T-cell (primary cell): ENCODE data around the gene MPI. TPM values are rescaled to one million over a fixed set of nuclear protein-coding genes. Genes with fewer than 3 reads are reported as not detected.
A peak's percentile ranks its signal among the peaks of the same experiment; 100 is the strongest.

Experiments used
- ATAC-seq, 4 experiments: fragments of 200-7000 bp in 3 of 4; fragments of 150-1000 bp in 1 of 4; cut with Tn5 transposase; replicated peaks in 1 of 4; 1 replicate in 3 of 4; 2 replicates in 1 of 4; pipeline ENCODE4 v1.10.0; 2021; ENCODE audit warnings: moderate library complexity in 3 of 4, mild to moderate bottlenecking in 2 of 4, moderate number of reproducible peaks in 1 of 4
- CTCF ChIA-PET, 2 donors: fragments of 300-600 bp; sonication (Branson Sonifier 250); formaldehyde crosslinking; loops; one replicate each; lab custom pipeline; 2022; ENCODE audit warnings: antibody characterized with exemption in 2 of 2; lab: Charles Lee
- POLR2A ChIA-PET, 2 donors: fragments of 300-600 bp; sonication (Branson Sonifier 250); formaldehyde crosslinking; loops; one replicate each; lab custom pipeline; 2022; ENCODE audit warnings: antibody characterized with exemption in 2 of 2; lab: Charles Lee
- DNase-seq, 35 experiments: peaks; one replicate each; pipeline versions ENCODE4 v3.0.0 to v3.0.0-alpha.2; 2013 to 2023
- H3K27ac ChIP-seq: one replicate; pipeline ENCODE4 v1.5.1; 2013; ENCODE audit warnings: low read length
- H3K27me3 ChIP-seq, 2 experiments: replicated peaks in 1 of 2; 1 replicate in 1 of 2; 2 replicates in 1 of 2; pipeline versions ENCODE4 v1.6.1 to v1.7.0; 2013; ENCODE audit warnings: low read length in 1 of 2, mixed read lengths in 1 of 2; ENCODE audit not compliant: control insufficient read depth in 2 of 2, insufficient read depth in 2 of 2; ENCODE audit errors: extremely low read depth in 1 of 2
- H3K36me3 ChIP-seq, 2 donors: 1 replicate in 1 of 2; 2 replicates in 1 of 2; pipeline versions ENCODE4 v1.6.1 to v1.7.0; 2013; ENCODE audit warnings: low read length in 1 of 2; ENCODE audit not compliant: control insufficient read depth in 2 of 2, insufficient read depth in 1 of 2; ENCODE audit errors: extremely low read depth in 1 of 2
- H3K4me1 ChIP-seq, 2 experiments: 1 replicate in 1 of 2; 2 replicates in 1 of 2; pipeline versions ENCODE4 v1.6.1 to v1.7.0; 2013; ENCODE audit warnings: low read length in 2 of 2, mixed read lengths in 1 of 2; ENCODE audit not compliant: insufficient read depth in 2 of 2, control insufficient read depth in 1 of 2; ENCODE audit errors: extremely low read depth in 1 of 2
- H3K4me3 ChIP-seq, 2 donors: 1 replicate in 1 of 2; 2 replicates in 1 of 2; pipeline versions ENCODE4 v1.5.1 to v1.7.0; 2013; ENCODE audit warnings: mild to moderate bottlenecking in 2 of 2, low read length in 1 of 2, moderate library complexity in 1 of 2; ENCODE audit not compliant: control insufficient read depth in 1 of 2; ENCODE audit errors: extremely low read depth in 1 of 2
- H3K9me3 ChIP-seq: 2 replicates; pipeline ENCODE4 v1.7.0; 2013
- H3K27ac Mint-ChIP-seq, 2 donors: one replicate each; pipeline ENCODE4 v1.8.0; 2020 to 2021; ENCODE audit warnings: mild to moderate bottlenecking in 2 of 2, mixed read lengths in 2 of 2
- H3K27me3 Mint-ChIP-seq, 2 donors: one replicate each; pipeline ENCODE4 v1.8.0; 2021 to 2022; ENCODE audit warnings: mixed read lengths in 2 of 2
- H3K36me3 Mint-ChIP-seq: one replicate; pipeline ENCODE4 v1.8.0; 2021; ENCODE audit warnings: mixed read lengths
- H3K4me1 Mint-ChIP-seq, 3 donors: one replicate each; pipeline ENCODE4 v1.8.0; 2020 to 2022; ENCODE audit warnings: mixed read lengths in 3 of 3, mild to moderate bottlenecking in 1 of 3
- H3K4me3 Mint-ChIP-seq, 3 donors: one replicate each; pipeline ENCODE4 v1.8.0; 2020 to 2022; ENCODE audit warnings: mild to moderate bottlenecking in 3 of 3, mixed read lengths in 3 of 3, moderate library complexity in 3 of 3
- H3K9me3 Mint-ChIP-seq, 3 donors: one replicate each; pipeline ENCODE4 v1.8.0; 2020 to 2022; ENCODE audit warnings: mixed read lengths in 3 of 3
- WGBS: methylation state at CpG from one replicate; pipeline ENCODE4 v1.1.5; 2013; ENCODE audit warnings: missing lambda C conversion rate; ENCODE audit not compliant: insufficient coverage; 5-methylcytosine and 5-hydroxymethylcytosine counted together
- total RNA-seq, 35 experiments: library from RNA in 6 of 35; stranded (reverse) in 6 of 35; fragments of 120-200 nt in 1 of 35; gene quantifications; one replicate each; pipeline versions ENCODE4 v1.2.1 to v1.2.4 and lab custom pipeline; 2013 to 2026

The MPI gene
- total RNA-seq, 5 donors from 2014 or later (not counting 1 experiment from before 2014, with no cell fraction given): 36.5 to 74.1 (median 66.1) TPM

DNA sequence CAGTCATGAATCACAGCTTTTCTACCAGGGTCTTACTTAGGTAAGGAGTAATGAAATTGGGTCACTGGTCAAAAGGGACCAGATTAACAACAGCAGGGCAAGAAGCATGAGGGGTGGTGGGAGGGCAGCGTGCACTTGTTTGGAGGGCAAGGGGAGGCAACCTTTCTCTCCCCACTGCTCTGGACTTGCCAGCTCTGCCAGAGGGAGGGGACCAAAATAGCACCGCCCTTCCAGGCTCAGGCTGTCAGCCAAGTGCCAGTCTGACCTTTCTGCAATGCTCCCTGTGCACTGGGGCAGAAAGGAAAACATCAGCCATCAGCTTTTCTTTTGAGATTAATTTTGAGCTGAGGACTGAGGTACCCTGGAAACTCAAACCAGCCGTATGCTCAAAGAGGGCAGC is 42.4 kb upstream of the MPI start:
- Mint-ChIP-seq H3K36me3 (peaks cover 39% of the 10 kb centered on the region), H3K27ac (peak overlapping the region; percentile 71 to 73), H3K4me3 (no peak overlapping the region), H3K9me3 (no peaks in the 10 kb centered on the region), H3K27me3 (no peaks in the 10 kb centered on the region), H3K4me1 (peaks cover 31 to 40% (median 36%) of the 10 kb centered on the region in 3 donors)
- WGBS: 86% methylated on average over 1 of the region's 3 CpGs
- ATAC-seq: no peak
- POLR2A ChIA-PET: interaction anchor here in 1 of 2 donors (0.6 to 0.8 kb wide), 2 partner anchors 18 to 1114 kb away, joined by 3 to 4 read pairs; no protein-coding TSS in a partner anchor
- CTCF ChIA-PET: no interaction called here
- no peak overlapping the region for H3K27ac ChIP-seq
- DNase-seq: no peak
- peaks cover 24 to 40% of the 10 kb centered on the region in 2 experiments for H3K4me1 ChIP-seq
- peaks cover 12 to 51% of the 10 kb centered on the region in 2 donors for H3K36me3 ChIP-seq
- no peak overlapping the region for H3K4me3 ChIP-seq
- no peaks in the 10 kb centered on the region for H3K27me3 ChIP-seq
- H3K9me3 ChIP-seq: no peaks in the 10 kb centered on the region

DNA sequence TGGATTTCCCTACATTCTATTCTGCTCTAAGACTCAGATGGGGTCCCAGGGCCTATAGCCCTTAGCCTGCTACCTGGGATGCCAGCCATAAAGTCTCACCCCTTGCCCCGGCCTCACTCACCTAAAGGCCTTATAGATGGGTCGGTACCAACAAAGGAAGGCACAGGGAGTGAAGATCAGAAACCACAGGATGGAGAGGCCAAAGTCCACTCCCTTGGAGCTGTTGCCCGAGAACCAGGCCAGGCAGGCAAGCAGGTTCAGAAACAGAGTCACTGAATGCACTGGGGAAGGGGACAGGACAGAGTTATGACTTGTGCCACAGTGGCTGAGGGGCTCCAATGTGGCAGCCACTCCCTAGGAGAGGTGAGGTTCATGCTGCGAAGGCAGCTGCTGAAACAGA is 39.4 kb upstream of the MPI start:
- ChIA-PET POLR2A (no interaction called here), CTCF (no interaction called here)

DNA sequence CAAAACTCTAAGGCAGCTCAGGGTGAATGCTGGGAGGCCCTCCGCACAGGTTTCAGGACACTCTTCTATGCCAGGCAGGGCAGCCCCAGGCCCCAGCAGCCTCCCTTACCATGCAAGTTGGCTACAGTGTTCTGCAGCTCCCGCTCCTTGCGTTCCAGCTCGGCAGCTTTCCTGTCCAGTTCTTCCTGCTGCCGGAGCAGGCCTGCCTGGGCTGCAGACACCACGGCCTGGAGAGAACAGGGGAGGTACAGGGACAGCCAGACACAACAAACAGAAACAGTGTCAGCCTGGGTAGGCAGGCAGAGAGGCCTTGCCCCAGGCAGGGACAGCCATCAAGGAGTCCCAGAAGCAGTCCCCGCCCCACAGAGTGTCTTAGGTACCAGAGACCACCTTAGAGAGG is 37.9 kb upstream of the MPI start:
- WGBS: 98% methylated on average over 6 of the region's 7 CpGs
- peaks cover 44% of the 10 kb centered on the region for H3K36me3 Mint-ChIP-seq
- Histone ChIP-seq H3K36me3 (peaks cover 26 to 77% of the 10 kb centered on the region in 2 donors), H3K27ac (no peak overlapping the region), H3K9me3 (no peaks in the 10 kb centered on the region), H3K4me3 (no peak overlapping the region), H3K27me3 (no peaks in the 10 kb centered on the region), H3K4me1 (peaks cover 0 to 4% of the 10 kb centered on the region in 2 experiments)
- no peak overlapping the region for H3K4me3 Mint-ChIP-seq
- POLR2A ChIA-PET: interaction anchor here in 1 of 2 donors (0.5 kb wide), 1 partner anchor 43 kb away, joined by 5 read pairs; no protein-coding TSS in a partner anchor
- ATAC-seq (no peak), DNase-seq (no peak)
- H3K27ac Mint-ChIP-seq: peak overlapping the region in 1 of 2 donors; percentile 11
- peaks cover 10 to 15% (median 10%) of the 10 kb centered on the region in 3 donors for H3K4me1 Mint-ChIP-seq
- H3K27me3 Mint-ChIP-seq: no peaks in the 10 kb centered on the region
- CTCF ChIA-PET: interaction anchor here (1.2 to 1.5 kb wide), 2 partner anchors 50 kb away, joined by 3 read pairs; no protein-coding TSS in a partner anchor
- H3K9me3 Mint-ChIP-seq: no peaks in the 10 kb centered on the region

More for the DNA sequence above, 39.4 kb upstream of the MPI start:
- Mint-ChIP-seq H3K27me3 (no peaks in the 10 kb centered on the region), H3K4me1 (peaks cover 11 to 16% (median 13%) of the 10 kb centered on the region in 3 donors), H3K4me3 (no peak overlapping the region), H3K27ac (no peak overlapping the region), H3K9me3 (no peaks in the 10 kb centered on the region), H3K36me3 (peaks cover 44% of the 10 kb centered on the region)
- DNase-seq (no peak), ATAC-seq (no peak)
- Histone ChIP-seq H3K36me3 (peaks cover 26 to 73% of the 10 kb centered on the region in 2 donors), H3K9me3 (no peaks in the 10 kb centered on the region), H3K4me3 (no peak overlapping the region), H3K4me1 (peaks cover 4 to 13% of the 10 kb centered on the region in 2 experiments), H3K27me3 (no peaks in the 10 kb centered on the region), H3K27ac (no peak overlapping the region)
- WGBS: 97% methylated on average over 3 of the region's 4 CpGs

DNA sequence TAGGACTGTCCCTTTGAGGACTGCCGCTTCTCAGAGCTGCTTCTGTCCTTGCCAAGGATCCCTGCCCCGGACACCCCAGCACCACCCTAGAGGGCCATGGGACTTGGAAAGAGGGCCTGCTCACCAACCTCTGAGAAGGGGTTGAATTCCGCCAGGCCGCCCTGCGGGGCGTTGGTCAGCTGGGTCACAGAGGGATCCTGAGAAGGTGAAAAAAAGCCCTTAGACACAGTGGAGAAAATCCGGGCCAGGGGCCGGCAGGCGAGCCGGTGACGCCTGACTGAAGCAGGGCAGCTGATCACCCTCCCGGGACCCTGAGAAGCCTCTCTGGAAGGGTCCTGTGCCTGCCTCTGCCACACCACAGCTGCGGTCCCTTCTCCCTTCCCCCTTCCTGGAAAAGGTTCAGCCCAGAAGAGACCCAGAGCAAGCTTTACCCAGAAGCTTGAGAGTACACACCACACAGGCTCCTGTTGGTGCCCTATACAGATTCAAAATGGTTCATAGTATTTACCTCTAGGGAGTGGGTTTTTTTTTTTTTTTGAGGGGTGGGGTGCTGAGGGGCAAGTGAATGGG is 35.3 kb upstream of the MPI start:
- Mint-ChIP-seq H3K4me1 (peaks cover 34 to 35% (median 35%) of the 10 kb centered on the region in 3 donors), H3K4me3 (no peak overlapping the region), H3K27ac (no peak overlapping the region), H3K27me3 (no peaks in the 10 kb centered on the region), H3K9me3 (no peaks in the 10 kb centered on the region), H3K36me3 (peaks cover 30% of the 10 kb centered on the region)
- H3K4me3 ChIP-seq: no peak overlapping the region
- CTCF ChIA-PET: no interaction called here
- H3K27ac ChIP-seq: no peak overlapping the region
- POLR2A ChIA-PET: no interaction called here
- no peaks in the 10 kb centered on the region for H3K9me3 ChIP-seq
- peaks cover 6 to 28% of the 10 kb centered on the region in 2 experiments for H3K4me1 ChIP-seq
- WGBS: 100% methylated on average over 6 of the region's 13 CpGs
- DNase-seq: no peak
- ATAC-seq: no peak
- H3K27me3 ChIP-seq: no peaks in the 10 kb centered on the region
- peaks cover 26 to 68% of the 10 kb centered on the region in 2 donors for H3K36me3 ChIP-seq

DNA sequence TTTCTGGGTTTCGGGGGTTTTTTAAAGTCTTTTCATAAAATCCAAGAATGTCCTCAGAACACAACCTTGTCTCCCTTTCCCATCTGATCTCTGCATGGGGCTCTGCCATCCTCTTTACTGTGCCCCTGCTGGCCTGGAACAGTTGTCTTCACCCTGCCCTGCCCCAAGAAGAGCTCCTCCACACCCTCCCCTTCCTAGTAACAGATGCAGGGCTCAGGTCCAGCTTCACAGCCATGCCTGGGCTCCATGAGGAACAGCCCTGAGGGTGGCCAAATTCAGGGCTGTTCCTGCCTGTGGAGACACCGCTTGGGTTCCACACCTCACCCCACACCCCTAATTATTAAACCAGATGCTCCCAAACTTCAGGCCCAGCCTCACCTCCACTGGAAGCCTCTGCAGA is 34.0 kb upstream of the MPI start:
- Mint-ChIP-seq H3K36me3 (peaks cover 26% of the 10 kb centered on the region), H3K9me3 (no peaks in the 10 kb centered on the region), H3K27me3 (no peaks in the 10 kb centered on the region), H3K27ac (peak overlapping the region; percentile 71 to 78), H3K4me3 (no peak overlapping the region), H3K4me1 (peaks cover 37 to 38% (median 38%) of the 10 kb centered on the region in 3 donors)
- Histone ChIP-seq H3K36me3 (peaks cover 26 to 58% of the 10 kb centered on the region in 2 donors), H3K4me1 (peaks cover 9 to 38% of the 10 kb centered on the region in 2 experiments), H3K4me3 (no peak overlapping the region), H3K27me3 (no peaks in the 10 kb centered on the region), H3K9me3 (no peaks in the 10 kb centered on the region), H3K27ac (no peak overlapping the region)
- no peak for ATAC-seq
- DNase-seq: no peak
- ChIA-PET CTCF (interaction anchor here (0.6 to 0.9 kb wide), 3 partner anchors 46 to 797 kb away, joined by 3 to 7 read pairs (median 4); no protein-coding TSS in a partner anchor), POLR2A (no interaction called here)
- WGBS: no CpG with 5 or more reads among the region's 2 CpGs

DNA sequence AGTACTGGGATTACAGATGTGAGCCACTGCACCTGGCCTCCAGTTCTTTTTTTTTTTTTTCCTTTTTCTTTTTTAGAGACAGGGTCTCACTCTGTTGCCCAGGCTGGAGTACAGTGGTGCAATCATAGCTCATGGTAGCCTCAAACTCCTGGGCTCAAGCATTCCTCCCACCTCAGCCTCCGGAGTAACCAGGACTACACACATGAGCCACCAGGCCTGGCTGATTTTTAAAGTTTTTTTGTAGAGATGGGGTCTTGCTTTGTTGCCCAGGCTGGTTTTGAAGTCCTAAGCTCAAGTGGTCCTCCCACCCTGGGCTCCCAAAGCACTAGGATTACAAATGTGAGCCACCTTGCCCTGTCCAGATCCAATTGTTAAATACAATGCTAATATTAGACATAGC is 33.3 kb upstream of the MPI start:
- peaks cover 21% of the 10 kb centered on the region for H3K36me3 Mint-ChIP-seq
- peaks cover 37 to 42% (median 41%) of the 10 kb centered on the region in 3 donors for H3K4me1 Mint-ChIP-seq
- H3K4me3 ChIP-seq: no peak overlapping the region
- peak overlapping the region; percentile 81 to 83 for H3K27ac Mint-ChIP-seq
- POLR2A ChIA-PET: no interaction called here
- H3K4me1 ChIP-seq: peaks cover 9 to 44% of the 10 kb centered on the region in 2 experiments
- ATAC-seq (no peak), DNase-seq (no peak)
- WGBS: no CpG with 5 or more reads among the region's 1 CpG
- no peaks in the 10 kb centered on the region for H3K27me3 Mint-ChIP-seq
- no peak overlapping the region for H3K4me3 Mint-ChIP-seq
- H3K9me3 Mint-ChIP-seq: no peaks in the 10 kb centered on the region
- no peak overlapping the region for H3K27ac ChIP-seq
- CTCF ChIA-PET: interaction anchor here (0.6 to 0.8 kb wide), 4 partner anchors 8 to 95 kb away, joined by 3 to 10 read pairs (median 3); no protein-coding TSS in a partner anchor
- H3K9me3 ChIP-seq: no peaks in the 10 kb centered on the region
- no peaks in the 10 kb centered on the region for H3K27me3 ChIP-seq
- H3K36me3 ChIP-seq: peaks cover 26 to 51% of the 10 kb centered on the region in 2 donors
